H9 (cell line): ENCODE results near the gene CNNM4. TPM values are rescaled to one million over a fixed set of nuclear protein-coding genes. Genes with fewer than 3 reads are reported as not detected.

Experiments used
- DNase-seq: peaks from one replicate; pipeline ENCODE4 v3.0.0-alpha.2; 2017
- H2AFZ ChIP-seq: one replicate; pipeline ENCODE4 v1.6.1; 2013; ENCODE audit warnings: mild to moderate bottlenecking, low read length, control low read depth, moderate library complexity
- H2AK5ac ChIP-seq: 2 replicates; pipeline ENCODE4 v1.6.1; 2013; ENCODE audit warnings: low read length, control low read depth, mixed read lengths; ENCODE audit not compliant: insufficient read length
- H2BK120ac ChIP-seq: one replicate; pipeline ENCODE4 v1.6.1; 2013; ENCODE audit warnings: low read depth, mild to moderate bottlenecking, low read length, control low read depth, inconsistent platforms; ENCODE audit not compliant: poor library complexity, severe bottlenecking
- H2BK12ac ChIP-seq: 2 replicates; pipeline ENCODE4 v1.6.1; 2013; ENCODE audit warnings: low read length, control low read depth, mixed read lengths, low read depth; ENCODE audit not compliant: insufficient read length
- H2BK15ac ChIP-seq: 2 replicates; pipeline ENCODE4 v1.6.1; 2013; ENCODE audit warnings: low read depth, low read length, control low read depth
- H2BK20ac ChIP-seq: one replicate; pipeline ENCODE4 v1.6.1; 2013; ENCODE audit warnings: low read depth, mild to moderate bottlenecking, low read length, control low read depth, inconsistent platforms; ENCODE audit not compliant: poor library complexity, severe bottlenecking
- H2BK5ac ChIP-seq: 2 replicates; pipeline ENCODE4 v1.6.1; 2013; ENCODE audit warnings: low read length, control low read depth, mixed read lengths; ENCODE audit not compliant: insufficient read length
- H3K14ac ChIP-seq: 2 replicates; pipeline ENCODE4 v1.6.1; 2013; ENCODE audit warnings: low read length, control low read depth; ENCODE audit not compliant: insufficient read depth
- H3K18ac ChIP-seq: 2 replicates; pipeline ENCODE4 v1.6.1; 2013; ENCODE audit warnings: low read depth, mild to moderate bottlenecking, mixed read lengths, low read length, control low read depth; ENCODE audit not compliant: insufficient read length
- H3K23ac ChIP-seq: 2 replicates; pipeline ENCODE4 v1.6.1; 2013; ENCODE audit warnings: low read length, control low read depth, mixed read lengths, low read depth; ENCODE audit not compliant: insufficient read length
- H3K23me2 ChIP-seq: 2 replicates; pipeline ENCODE4 v1.6.1; 2013; ENCODE audit warnings: low read depth, mild to moderate bottlenecking, mixed read lengths, low read length, control low read depth; ENCODE audit not compliant: insufficient read length, poor library complexity, severe bottlenecking
- H3K27ac ChIP-seq: 2 replicates; pipeline ENCODE4 v1.5.1; 2013; ENCODE audit warnings: low read length, control low read depth, mixed read lengths, low read depth; ENCODE audit not compliant: insufficient read length
- H3K27me3 ChIP-seq: 2 replicates; pipeline ENCODE4 v1.6.1; 2013; ENCODE audit warnings: low read length, control low read depth, inconsistent platforms; ENCODE audit not compliant: insufficient read depth
- H3K4ac ChIP-seq: 2 replicates; pipeline ENCODE4 v1.6.1; 2013; ENCODE audit warnings: low read depth, mild to moderate bottlenecking, control low read depth, inconsistent platforms, low read length, moderate library complexity
- H3K4me1 ChIP-seq: 2 replicates; pipeline ENCODE4 v1.6.1; 2013; ENCODE audit warnings: low read length, control low read depth, inconsistent platforms; ENCODE audit not compliant: insufficient read depth
- H3K4me2 ChIP-seq: 2 replicates; pipeline ENCODE4 v1.6.1; 2013; ENCODE audit warnings: low read length, control low read depth, mixed read lengths; ENCODE audit not compliant: insufficient read length, insufficient read depth
- H3K56ac ChIP-seq: 2 replicates; pipeline ENCODE4 v1.6.1; 2013; ENCODE audit warnings: low read depth, mild to moderate bottlenecking, mixed read lengths, low read length, control low read depth; ENCODE audit not compliant: insufficient read length
- H3K79me1 ChIP-seq: 2 replicates; pipeline ENCODE4 v1.6.1; 2013; ENCODE audit warnings: low read depth, mild to moderate bottlenecking, moderate library complexity, low read length, control low read depth, inconsistent platforms; ENCODE audit not compliant: insufficient read depth, poor library complexity, severe bottlenecking
- H3K79me2 ChIP-seq: 2 replicates; pipeline ENCODE4 v1.6.1; 2013; ENCODE audit warnings: low read length, control low read depth, inconsistent platforms; ENCODE audit not compliant: insufficient read depth
- H3K9ac ChIP-seq: 2 replicates; pipeline ENCODE4 v1.6.1; 2013; ENCODE audit warnings: low read length, control low read depth, mixed read lengths; ENCODE audit not compliant: insufficient read length; ENCODE audit errors: extremely low read depth
- H3K9me3 ChIP-seq: one replicate; pipeline ENCODE4 v1.6.1; 2013; ENCODE audit warnings: low read depth, low read length, inconsistent platforms; ENCODE audit not compliant: control insufficient read depth
- H3T11ph ChIP-seq: one replicate; pipeline ENCODE4 v1.6.1; 2013; ENCODE audit warnings: mild to moderate bottlenecking, low read length, control low read depth, inconsistent platforms
- H4K20me1 ChIP-seq: one replicate; pipeline ENCODE4 v1.6.1; 2013; ENCODE audit not compliant: control insufficient read depth, insufficient read length, insufficient read depth
- H4K5ac ChIP-seq: 2 replicates; pipeline ENCODE4 v1.6.1; 2013; ENCODE audit warnings: low read depth, mild to moderate bottlenecking, mixed read lengths, low read length, control low read depth; ENCODE audit not compliant: insufficient read length
- H4K8ac ChIP-seq: replicated peaks from 2 replicates; pipeline ENCODE4 v1.6.1; 2013; ENCODE audit warnings: low read length, control low read depth, mixed read lengths, low read depth; ENCODE audit not compliant: insufficient read length
- H4K91ac ChIP-seq: 2 replicates; pipeline ENCODE4 v1.6.1; 2013; ENCODE audit warnings: low read depth, mild to moderate bottlenecking, moderate library complexity, mixed read lengths, low read length, control low read depth; ENCODE audit not compliant: insufficient read length
- H3K27ac Mint-ChIP-seq, 3 experiments: 2 replicates in 2 of 3; 3 replicates in 1 of 3; pipeline ENCODE4 v1.8.0; 2020 to 2021; ENCODE audit warnings: mixed read lengths in 3 of 3, mild to moderate bottlenecking in 1 of 3, moderate library complexity in 1 of 3
- H3K27me3 Mint-ChIP-seq: 2 replicates; pipeline ENCODE4 v1.8.0; 2021; ENCODE audit warnings: low read depth, mild to moderate bottlenecking, moderate library complexity, mixed read lengths
- H3K36me3 Mint-ChIP-seq, 3 experiments: 2 replicates in 2 of 3; 3 replicates in 1 of 3; pipeline ENCODE4 v1.8.0; 2020 to 2021; ENCODE audit warnings: low read depth in 3 of 3, mixed read lengths in 3 of 3; ENCODE audit not compliant: insufficient read depth in 1 of 3
- H3K4me1 Mint-ChIP-seq, 2 experiments: 2 replicates each; pipeline ENCODE4 v1.8.0; 2020; ENCODE audit warnings: mixed read lengths in 2 of 2
- H3K4me3 Mint-ChIP-seq, 2 experiments: 2 replicates in 1 of 2; 3 replicates in 1 of 2; pipeline ENCODE4 v1.8.0; 2020 to 2021; ENCODE audit warnings: mild to moderate bottlenecking in 2 of 2, mixed read lengths in 2 of 2, moderate library complexity in 1 of 2
- H3K9me3 Mint-ChIP-seq, 2 experiments: 2 replicates in 1 of 2; 3 replicates in 1 of 2; pipeline ENCODE4 v1.8.0; 2020; ENCODE audit warnings: mild to moderate bottlenecking in 2 of 2, mixed read lengths in 2 of 2, moderate library complexity in 1 of 2
- CTCF ChIP-seq: fragments of 200-600 bp; sonication (generic); conservative IDR thresholded peaks from 3 replicates; pipeline ENCODE4 v1.8.0; 2021; ENCODE audit warnings: antibody characterized with exemption, mild to moderate bottlenecking
- WGBS: extraction: QIAGEN DNeasy Blood & Tissue Kit; methylation state at CpG from one replicate; pipeline ENCODE4 v1.1.7; 2013; ENCODE audit warnings: missing lambda C conversion rate, low lambda C conversion rate, mixed read lengths; ENCODE audit not compliant: insufficient read length; ENCODE audit errors: extremely low coverage; 5-methylcytosine and 5-hydroxymethylcytosine counted together
- total RNA-seq: library from RNA; stranded (reverse); gene quantifications from 2 replicates; pipeline ENCODE4 v1.2.1, GENCODE V29; 2021

CNNM4 gene
- total RNA-seq, 1 experiment from 2014 or later = 8.5 TPM

- Histone ChIP-seq H2BK120ac (no peak overlapping the region), H3K79me2 (no peaks in the 10 kb centered on the region), H3K9ac (no peak overlapping the region), H4K20me1 (no peaks in the 10 kb centered on the region), H3K4ac (no peak overlapping the region), H3K4me1 (no peaks in the 10 kb centered on the region), H4K8ac (no peak overlapping the region), H3K4me2 (no peak overlapping the region), H3K56ac (no peak overlapping the region), H4K91ac (no peak overlapping the region), H3K18ac (no peak overlapping the region), H4K5ac (no peak overlapping the region), H3K23me2 (no peaks in the 10 kb centered on the region), H2AK5ac (no peak overlapping the region), H2BK20ac (no peak overlapping the region), H3K27ac (no peak overlapping the region), H3T11ph (no peak overlapping the region), H3K9me3 (no peaks in the 10 kb centered on the region), H3K27me3 (no peaks in the 10 kb centered on the region), H2BK5ac (no peak overlapping the region), H3K79me1 (no peaks in the 10 kb centered on the region), H3K23ac (no peak overlapping the region), H3K14ac (no peak overlapping the region), H2AFZ (no peak overlapping the region), H2BK12ac (no peak overlapping the region), H2BK15ac (no peak overlapping the region)
- no peak for TF ChIP-seq CTCF
- H3K36me3 Mint-ChIP-seq = no peaks in the 10 kb centered on the region
- H3K4me1 Mint-ChIP-seq = no peaks in the 10 kb centered on the region
- no peak overlapping the region for H3K4me3 Mint-ChIP-seq
- DNase-seq = no peak
- no peaks in the 10 kb centered on the region for H3K9me3 Mint-ChIP-seq
- H3K27ac Mint-ChIP-seq = no peak overlapping the region
- H3K27me3 Mint-ChIP-seq = peaks cover 9% of the 10 kb centered on the region
- no CpG with 5 or more reads among the region's 9 CpGs for WGBS
Observed at GRCh38 chr2:96751800-96752199, 8.9 kb upstream of the CNNM4 start.
